GM23338 (cell line): ENCODE measurements around the gene THRB. TPM values are rescaled to one million over a fixed set of nuclear protein-coding genes. Genes with fewer than 3 reads are reported as not detected.

Experiments
- ATAC-seq: fragments of 200-7000 bp; cut with Tn5 transposase; 3 replicates; pipeline ENCODE4 v1.9.1; 2020
- DNase-seq: peaks from one replicate; pipeline ENCODE4 v3.0.0-alpha.2; 2015; ENCODE audit warnings: low spot score
- H2AFZ ChIP-seq: fragments of 200-600 bp; sonication (generic); 2 replicates; pipeline ENCODE4 v1.8.0; 2016; ENCODE audit warnings: antibody characterized with exemption, mild to moderate bottlenecking, moderate library complexity
- H3F3A ChIP-seq: fragments of 200-600 bp; sonication (generic); replicated peaks from 2 replicates; pipeline ENCODE4 v1.8.0; 2017; ENCODE audit warnings: antibody characterized with exemption, mixed run types, low read depth
- H3K27ac ChIP-seq: fragments of 200-600 bp; sonication (generic); 2 replicates; pipeline ENCODE4 v1.6.1; 2016; ENCODE audit warnings: low read depth
- H3K27me3 ChIP-seq: fragments of 200-600 bp; sonication (generic); 2 replicates; pipeline ENCODE4 v1.8.0; 2016; ENCODE audit warnings: mild to moderate bottlenecking, mixed run types, moderate library complexity; ENCODE audit not compliant: insufficient read depth
- H3K36me3 ChIP-seq: fragments of 200-600 bp; sonication (generic); 2 replicates; pipeline ENCODE4 v1.8.0; 2016; ENCODE audit warnings: mild to moderate bottlenecking; ENCODE audit not compliant: insufficient read depth
- H3K4me1 ChIP-seq: fragments of 200-600 bp; sonication (generic); 2 replicates; pipeline ENCODE4 v1.8.0; 2016; ENCODE audit warnings: mild to moderate bottlenecking, moderate library complexity; ENCODE audit not compliant: insufficient read depth
- H3K4me2 ChIP-seq: fragments of 200-600 bp; sonication (generic); 2 replicates; pipeline ENCODE4 v1.7.1; 2017; ENCODE audit warnings: mixed run types
- H3K4me3 ChIP-seq: fragments of 200-600 bp; sonication (generic); 2 replicates; pipeline ENCODE4 v1.6.1; 2016; ENCODE audit warnings: mixed run types
- H3K79me2 ChIP-seq: fragments of 200-600 bp; sonication (generic); replicated peaks from 2 replicates; pipeline ENCODE4 v1.8.0; 2017; ENCODE audit warnings: mild to moderate bottlenecking; ENCODE audit not compliant: insufficient read depth
- H3K9me2 ChIP-seq: fragments of 200-600 bp; sonication (generic); 2 replicates; pipeline ENCODE4 v1.8.0; 2017; ENCODE audit not compliant: insufficient read depth
- H4K20me1 ChIP-seq: fragments of 200-600 bp; sonication (generic); replicated peaks from 2 replicates; pipeline ENCODE4 v1.8.0; 2017; ENCODE audit warnings: mild to moderate bottlenecking; ENCODE audit not compliant: insufficient read depth
- H3K27ac Mint-ChIP-seq: 2 replicates; pipeline ENCODE4 v1.8.0; 2020; ENCODE audit warnings: inconsistent platforms, mild to moderate bottlenecking, moderate library complexity, mixed read lengths
- H3K27me3 Mint-ChIP-seq: 3 replicates; pipeline ENCODE4 v1.8.0; 2022; ENCODE audit warnings: low read depth, mild to moderate bottlenecking, moderate library complexity, mixed read lengths, inconsistent platforms; ENCODE audit not compliant: insufficient read depth, poor library complexity
- H3K36me3 Mint-ChIP-seq: 3 replicates; pipeline ENCODE4 v1.8.0; 2021; ENCODE audit warnings: low read depth, mild to moderate bottlenecking, inconsistent platforms, moderate library complexity, mixed read lengths
- H3K4me1 Mint-ChIP-seq: 3 replicates; pipeline ENCODE4 v1.8.0; 2020; ENCODE audit warnings: mild to moderate bottlenecking, inconsistent platforms, mixed read lengths
- H3K4me3 Mint-ChIP-seq: 3 replicates; pipeline ENCODE4 v1.8.0; 2021; ENCODE audit warnings: moderate library complexity, mild to moderate bottlenecking, inconsistent platforms, mixed read lengths
- H3K9me3 Mint-ChIP-seq: 3 replicates; pipeline ENCODE4 v1.8.0; 2020; ENCODE audit warnings: moderate library complexity, mild to moderate bottlenecking, inconsistent platforms, mixed read lengths
- CREB1 ChIP-seq: fragments of 250-450 bp; sonication (Bioruptor Pico); IDR thresholded peaks from 2 replicates; pipeline ENCODE4 v1.5.0; 2020; ENCODE audit warnings: low read depth, mild to moderate bottlenecking, moderate library complexity
- CTCF ChIP-seq, 2 experiments: fragments of 200-600 bp in 1 of 2; sonication (generic) in 1 of 2; conservative IDR thresholded peaks; 2 replicates each; pipeline versions ENCODE4 v1.5.1 to v1.6.1; 2016 to 2017; ENCODE audit warnings: antibody characterized with exemption in 2 of 2, low read depth in 2 of 2, mild to moderate bottlenecking in 2 of 2, moderate library complexity in 1 of 2
- ETS1 ChIP-seq: IDR thresholded peaks from 2 replicates; pipeline ENCODE4 v1.6.1; 2016; ENCODE audit warnings: antibody characterized with exemption
- EZH2 ChIP-seq: fragments of 200-600 bp; sonication (generic); IDR thresholded peaks from one replicate; pipeline ENCODE4 v1.8.0; 2017; ENCODE audit warnings: antibody characterized with exemption, mild to moderate bottlenecking, low read depth; ENCODE audit not compliant: unreplicated experiment
- EZH2phosphoT487 ChIP-seq: fragments of 200-600 bp; sonication (generic); IDR thresholded peaks from one replicate; pipeline ENCODE4 v1.8.1; 2018; ENCODE audit warnings: antibody characterized with exemption; ENCODE audit not compliant: unreplicated experiment
- JUNB ChIP-seq: IDR thresholded peaks from one replicate; pipeline ENCODE4 v1.6.1; 2016; ENCODE audit warnings: antibody characterized with exemption; ENCODE audit not compliant: unreplicated experiment
- NANOG ChIP-seq: IDR thresholded peaks from 2 replicates; pipeline ENCODE4 v1.6.1; 2016; ENCODE audit warnings: antibody characterized with exemption, borderline replicate concordance
- POLR2AphosphoS5 ChIP-seq: IDR thresholded peaks from 2 replicates; pipeline ENCODE4 v1.6.1; 2016; ENCODE audit warnings: antibody characterized with exemption, low read depth
- REST ChIP-seq: IDR thresholded peaks from one replicate; pipeline ENCODE4 v1.6.1; 2018; ENCODE audit warnings: antibody characterized with exemption; ENCODE audit not compliant: unreplicated experiment
- STAT1 ChIP-seq: IDR thresholded peaks from one replicate; pipeline ENCODE4 v1.6.1; 2016; ENCODE audit warnings: antibody characterized with exemption; ENCODE audit not compliant: unreplicated experiment
- ZNF114 ChIP-seq: fragments of 250-450 bp; sonication (Bioruptor Pico); IDR thresholded peaks from 2 replicates; pipeline ENCODE4 v1.5.0; 2020; ENCODE audit warnings: mild to moderate bottlenecking, moderate library complexity
- ZNF331 ChIP-seq: fragments of 250-450 bp; sonication (Bioruptor Pico); IDR thresholded peaks from 2 replicates; pipeline ENCODE4 v1.5.0; 2020; ENCODE audit warnings: low read depth, mild to moderate bottlenecking, moderate library complexity
- ZNF462 ChIP-seq: fragments of 250-450 bp; sonication (Bioruptor Pico); IDR thresholded peaks from 2 replicates; pipeline ENCODE4 v1.5.0; 2020; ENCODE audit warnings: mild to moderate bottlenecking, moderate library complexity
- polyA plus RNA-seq: library from polyadenylated mRNA; unstranded; fragments of >200 nt; fragmentation: Nextera tagmentation; extraction: Ambion mirVana; gene quantifications from 2 replicates; pipeline ENCODE4 v1.2.1, GENCODE V29; 2016
- total RNA-seq: library from RNA; depleted of rRNA; stranded (reverse); fragments of >200 nt; shearing (Covaris generic); gene quantifications from 2 replicates; pipeline ENCODE4 v1.2.3, GENCODE V29; 2014

THRB gene
- total and polyA plus RNA-seq, 2 experiments from 2014 or later = 1.7 to 3.2 TPM

- Histone ChIP-seq H3K4me2 (no peak overlapping the region), H3K36me3 (no peaks in the 10 kb centered on the region), H4K20me1 (no peaks in the 10 kb centered on the region), H3K9me2 (no peaks in the 10 kb centered on the region), H2AFZ (no peak overlapping the region), H3K4me1 (no peaks in the 10 kb centered on the region), H3K27me3 (no peaks in the 10 kb centered on the region), H3K27ac (no peak overlapping the region), H3K79me2 (no peaks in the 10 kb centered on the region), H3F3A (no peaks in the 10 kb centered on the region), H3K4me3 (no peak overlapping the region)
- TF ChIP-seq ZNF462 (CRISPR knock-in tag) (no peak), ETS1 (no peak), EZH2phosphoT487 (no peak), CREB1 (CRISPR knock-in tag) (no peak), JUNB (no peak), EZH2 (no peak), ZNF331 (CRISPR knock-in tag) (no peak), NANOG (no peak), STAT1 (no peak), POLR2AphosphoS5 (no peak), CTCF (conservative IDR thresholded peaks at IDR 0.05; ENCODE audit: low read depth in 2 of 2) (no peak), ZNF114 (no peak), REST (no peak)
- Mint-ChIP-seq H3K27ac (no peak overlapping the region; the same call in 1 of the 2 replicates), H3K9me3 (no peaks in the 10 kb centered on the region), H3K27me3 (no peaks in the 10 kb centered on the region), H3K4me1 (no peaks in the 10 kb centered on the region), H3K36me3 (no peaks in the 10 kb centered on the region), H3K4me3 (no peak overlapping the region)
- ATAC-seq (no peak), DNase-seq (no peak)
Measured at GRCh38 chr3:24137958-24138875, 356.4 kb downstream of the THRB start.
